Mesenchymal stem cell (in vitro differentiated cells and primary cell): ENCODE data around the gene ZBTB47.

Experiments
- DNase-seq: peaks from one replicate; pipeline ENCODE4 v3.0.0-alpha.2; 2013
- H2AFZ ChIP-seq: one replicate; pipeline ENCODE4 v1.6.1; 2013; ENCODE audit warnings: low read depth, mild to moderate bottlenecking, control low read depth, inconsistent platforms, low read length, moderate library complexity
- H2AK5ac ChIP-seq: 2 replicates; pipeline ENCODE4 v1.6.1; 2013; ENCODE audit warnings: low read length, moderate library complexity, mild to moderate bottlenecking, inconsistent platforms; ENCODE audit not compliant: severe bottlenecking
- H2BK120ac ChIP-seq: one replicate; pipeline ENCODE4 v1.6.1; 2013; ENCODE audit warnings: low read depth, mild to moderate bottlenecking, inconsistent platforms, low read length, moderate library complexity
- H2BK12ac ChIP-seq, 2 experiments: one replicate each; pipeline ENCODE4 v1.6.1; 2013; ENCODE audit warnings: inconsistent platforms in 2 of 2, low read length in 2 of 2, mild to moderate bottlenecking in 2 of 2, moderate library complexity in 2 of 2, control low read depth in 1 of 2
- H2BK15ac ChIP-seq: one replicate; pipeline ENCODE4 v1.6.1; 2013; ENCODE audit warnings: mild to moderate bottlenecking, low read depth, inconsistent platforms; ENCODE audit not compliant: poor library complexity, severe bottlenecking
- H2BK5ac ChIP-seq: 2 replicates; pipeline ENCODE4 v1.6.1; 2013; ENCODE audit warnings: low read depth, mild to moderate bottlenecking, low read length, control low read depth, inconsistent platforms; ENCODE audit not compliant: poor library complexity, severe bottlenecking
- H3K14ac ChIP-seq, 2 experiments: one replicate each; pipeline ENCODE4 v1.6.1; 2013; ENCODE audit warnings: inconsistent platforms in 2 of 2, low read length in 2 of 2, control low read depth in 1 of 2, mild to moderate bottlenecking in 1 of 2, moderate library complexity in 1 of 2
- H3K18ac ChIP-seq, 2 experiments: one replicate each; pipeline ENCODE4 v1.6.1; 2013; ENCODE audit warnings: inconsistent platforms in 2 of 2, low read length in 2 of 2, control low read depth in 1 of 2, low read depth in 1 of 2, mild to moderate bottlenecking in 1 of 2
- H3K23ac ChIP-seq, 2 experiments: one replicate each; pipeline ENCODE4 v1.6.1; 2013; ENCODE audit warnings: inconsistent platforms in 2 of 2, low read length in 2 of 2, mild to moderate bottlenecking in 2 of 2, moderate library complexity in 2 of 2, control low read depth in 1 of 2
- H3K27ac ChIP-seq: 2 replicates; pipeline ENCODE4 v1.5.1; 2013; ENCODE audit warnings: mild to moderate bottlenecking, moderate library complexity, low read length, control low read depth, inconsistent platforms; ENCODE audit not compliant: poor library complexity, severe bottlenecking
- H3K27me3 ChIP-seq, 2 experiments: 2 replicates each; pipeline versions ENCODE4 v1.6.1 to v1.7.0; 2013; ENCODE audit warnings: low read length in 2 of 2, mild to moderate bottlenecking in 2 of 2, moderate library complexity in 2 of 2, control low read depth in 1 of 2, inconsistent platforms in 1 of 2; ENCODE audit not compliant: control insufficient read depth in 1 of 2, insufficient read depth in 1 of 2
- H3K36me3 ChIP-seq, 2 experiments: 2 replicates each; pipeline versions ENCODE4 v1.6.1 to v1.7.0; 2013; ENCODE audit warnings: low read length in 2 of 2, control low read depth in 1 of 2, inconsistent platforms in 1 of 2, low read depth in 1 of 2, mild to moderate bottlenecking in 1 of 2; ENCODE audit not compliant: insufficient read depth in 2 of 2, control insufficient read depth in 1 of 2
- H3K4ac ChIP-seq, 2 experiments: one replicate each; pipeline ENCODE4 v1.6.1; 2013; ENCODE audit warnings: inconsistent platforms in 2 of 2, low read length in 2 of 2, mild to moderate bottlenecking in 2 of 2, moderate library complexity in 2 of 2, control low read depth in 1 of 2, low read depth in 1 of 2
- H3K4me1 ChIP-seq: 2 replicates; pipeline ENCODE4 v1.6.1; 2013; ENCODE audit warnings: low read depth, low read length, control low read depth; ENCODE audit not compliant: control insufficient read depth, insufficient read depth
- H3K4me2 ChIP-seq: 2 replicates; pipeline ENCODE4 v1.6.1; 2013; ENCODE audit warnings: low read length, mild to moderate bottlenecking, inconsistent platforms; ENCODE audit not compliant: poor library complexity, severe bottlenecking
- H3K4me3 ChIP-seq, 2 experiments: 2 replicates each; pipeline versions ENCODE4 v1.5.1 to v1.7.0; 2013; ENCODE audit warnings: low read length in 2 of 2, mild to moderate bottlenecking in 2 of 2, control low read depth in 1 of 2, low read depth in 1 of 2; ENCODE audit not compliant: insufficient read depth in 1 of 2
- H3K79me1 ChIP-seq: replicated peaks from 2 replicates; pipeline ENCODE4 v1.6.1; 2013; ENCODE audit warnings: mild to moderate bottlenecking, control low read depth, low read length, inconsistent platforms; ENCODE audit not compliant: poor library complexity, severe bottlenecking
- H3K9ac ChIP-seq: 2 replicates; pipeline ENCODE4 v1.7.0; 2013; ENCODE audit warnings: mild to moderate bottlenecking, low read length, moderate library complexity
- H3K9me3 ChIP-seq: 2 replicates; pipeline ENCODE4 v1.7.0; 2013; ENCODE audit warnings: mild to moderate bottlenecking, low read length; ENCODE audit not compliant: control insufficient read depth
- H4K8ac ChIP-seq: one replicate; pipeline ENCODE4 v1.6.1; 2013; ENCODE audit warnings: inconsistent platforms, mild to moderate bottlenecking, low read length, moderate library complexity
- H4K91ac ChIP-seq: one replicate; pipeline ENCODE4 v1.6.1; 2013; ENCODE audit warnings: mild to moderate bottlenecking, low read length, inconsistent platforms
- WGBS: methylation state at CpG from one replicate; pipeline ENCODE4 v1.1.7; 2013; ENCODE audit warnings: mixed read lengths; 5-methylcytosine and 5-hydroxymethylcytosine counted together

The ZBTB47 gene

DNA sequence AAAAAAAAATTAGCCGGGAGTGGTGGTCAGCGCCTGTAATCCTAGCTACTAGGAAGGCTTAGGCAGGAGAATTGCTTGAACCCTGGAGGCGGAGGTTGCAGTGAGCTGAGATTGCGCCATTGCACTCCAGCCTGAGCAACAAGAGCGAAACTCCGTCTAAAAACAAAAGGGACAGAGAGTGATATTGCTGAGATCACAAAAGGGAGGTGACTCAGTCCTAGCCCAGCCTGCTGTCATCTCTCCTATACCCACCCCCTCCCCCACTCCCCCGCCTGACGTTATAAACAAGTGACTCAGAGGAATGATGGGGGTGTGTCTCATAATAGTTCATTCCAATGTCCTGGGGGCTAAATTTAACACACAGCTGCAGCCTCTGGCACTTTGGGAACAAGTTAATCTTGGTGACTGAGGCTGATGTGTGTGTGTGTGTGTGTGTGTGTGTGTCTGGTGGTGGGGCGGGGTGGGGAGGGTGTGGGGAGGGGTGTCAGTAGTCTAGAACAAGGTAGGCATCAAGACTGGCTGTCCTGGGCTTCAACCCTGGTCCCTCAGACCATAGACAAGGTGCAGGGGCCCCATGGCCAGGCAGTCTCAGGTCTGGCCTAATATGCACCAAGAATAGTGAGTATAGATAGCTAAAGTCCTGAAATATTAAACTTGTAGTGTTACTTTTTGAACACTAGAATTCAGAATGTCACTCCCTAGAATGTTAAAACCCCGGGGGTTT lies 30.5 kb downstream of the ZBTB47 start:
- Histone ChIP-seq H2BK120ac (no peak overlapping the region), H3K14ac (no peak overlapping the region), H4K91ac (no peak overlapping the region), H4K8ac (no peak overlapping the region), H3K4ac (no peak overlapping the region), H3K79me1 (no peaks in the 10 kb centered on the region), H2AK5ac (no peak overlapping the region), H3K23ac (no peak overlapping the region), H3K4me3 (no peak overlapping the region), H3K9ac (no peak overlapping the region), H2BK5ac (no peak overlapping the region), H3K36me3 (no peaks in the 10 kb centered on the region), H3K27ac (no peak overlapping the region), H2BK12ac (no peak overlapping the region), H2AFZ (no peak overlapping the region), H3K4me2 (no peak overlapping the region), H3K18ac (no peak overlapping the region), H3K27me3 (peaks cover 3 to 35% of the 10 kb centered on the region in 2 experiments), H2BK15ac (no peak overlapping the region), H3K4me1 (peaks cover 6% of the 10 kb centered on the region), H3K9me3 (no peaks in the 10 kb centered on the region)
- DNase-seq, result peak; percentile 95
- 51% methylated on average over 4 of the region's 10 CpGs for WGBS

DNA sequence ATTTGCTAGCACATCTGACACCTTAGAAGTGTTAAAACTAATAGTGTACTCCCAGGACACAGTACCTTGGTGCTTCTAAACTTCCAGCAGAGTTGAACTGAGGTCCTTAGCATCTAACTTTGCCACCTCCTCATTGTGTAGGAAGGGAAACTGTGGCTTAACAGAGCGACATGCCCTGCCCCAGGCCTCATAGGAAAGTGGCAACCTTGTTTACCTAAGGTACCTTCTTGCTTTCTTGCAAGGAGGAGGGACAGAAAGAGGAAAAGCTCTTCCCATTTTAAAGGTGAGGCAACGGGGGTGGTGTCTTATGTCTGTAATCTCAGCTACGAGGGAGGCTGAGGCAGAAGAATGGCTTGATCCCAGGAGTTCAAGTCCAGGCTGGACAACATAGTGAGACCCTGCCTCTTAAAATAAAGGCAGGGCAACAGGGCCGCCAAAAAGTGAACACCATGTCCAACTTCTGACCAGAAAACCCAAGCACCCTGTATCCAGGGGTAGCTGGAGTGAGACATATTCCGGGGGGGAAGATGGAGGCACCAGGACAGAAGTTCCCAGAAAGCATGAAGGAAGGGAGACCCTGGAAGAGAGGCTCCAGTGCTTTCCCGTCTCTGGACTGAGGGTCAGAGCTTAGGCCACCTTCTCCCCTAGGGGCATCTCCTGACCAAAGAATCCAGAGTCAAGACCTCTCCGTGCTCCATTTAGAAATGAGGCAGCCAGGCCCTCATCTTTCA lies 31.3 kb downstream of the ZBTB47 start:
- no peak overlapping the region for H2AFZ ChIP-seq
- peaks cover 6% of the 10 kb centered on the region for H3K4me1 ChIP-seq
- H2BK12ac ChIP-seq, result no peak overlapping the region
- no peak overlapping the region for H3K23ac ChIP-seq
- no peak overlapping the region for H4K8ac ChIP-seq
- H3K4me3 ChIP-seq, result no peak overlapping the region
- H2BK5ac ChIP-seq, result no peak overlapping the region
- no peak overlapping the region for H2AK5ac ChIP-seq
- no peak overlapping the region for H3K27ac ChIP-seq
- H4K91ac ChIP-seq, result no peak overlapping the region
- DNase-seq, result no peak
- H2BK15ac ChIP-seq, result no peak overlapping the region
- H3K9me3 ChIP-seq, result no peaks in the 10 kb centered on the region
- H3K4ac ChIP-seq, result no peak overlapping the region
- no peaks in the 10 kb centered on the region for H3K36me3 ChIP-seq
- H3K27me3 ChIP-seq, result peaks cover 3 to 42% of the 10 kb centered on the region in 2 experiments
- no peak overlapping the region for H3K18ac ChIP-seq
- no peak overlapping the region for H3K9ac ChIP-seq
- no peaks in the 10 kb centered on the region for H3K79me1 ChIP-seq
- H3K4me2 ChIP-seq, result no peak overlapping the region
- H2BK120ac ChIP-seq, result no peak overlapping the region
- 92% methylated on average over 7 of the region's 7 CpGs for WGBS
- no peak overlapping the region for H3K14ac ChIP-seq

DNA sequence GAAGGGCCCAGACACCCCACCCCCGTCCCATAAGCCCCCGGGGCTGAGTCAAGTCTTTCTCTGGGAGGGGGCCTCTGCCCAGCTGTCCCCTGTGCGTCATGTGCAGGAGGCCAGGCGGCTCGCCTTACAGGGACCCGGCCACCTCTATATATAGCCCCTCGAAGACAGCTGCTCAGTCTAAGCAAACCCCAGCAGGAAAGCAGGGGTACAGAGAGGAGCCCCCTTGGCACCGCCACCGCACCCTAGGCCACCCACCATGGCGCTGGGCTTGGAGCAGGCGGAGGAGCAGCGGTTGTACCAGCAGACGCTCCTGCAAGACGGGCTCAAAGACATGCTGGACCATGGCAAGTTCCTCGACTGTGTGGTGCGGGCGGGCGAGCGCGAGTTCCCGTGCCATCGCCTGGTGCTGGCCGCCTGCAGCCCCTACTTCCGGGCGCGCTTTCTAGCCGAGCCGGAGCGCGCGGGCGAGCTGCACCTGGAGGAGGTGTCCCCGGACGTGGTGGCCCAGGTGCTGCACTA lies 31.9 kb downstream of the ZBTB47 start, which contains the start of gene KLHL40:
Gene KLHL40 (plus strand): TSS at position 175 of the 519 bp plus-strand sequence. CDS start 82 bp downstream, at position 257.
- Histone ChIP-seq H3K4ac (no peak within 1 kb of the TSS), H3K18ac (no peak within 1 kb of the TSS), H3K27me3 (peaks cover 8 to 48% of the 10 kb centered on the region in 2 experiments), H3K23ac (no peak within 1 kb of the TSS), H2BK120ac (no peak within 1 kb of the TSS), H3K14ac (no peak within 1 kb of the TSS), H2BK12ac (no peak within 1 kb of the TSS), H3K79me1 (no peaks in the 10 kb centered on the region), H3K4me2 (no peak within 1 kb of the TSS), H2BK15ac (no peak within 1 kb of the TSS), H3K36me3 (no peaks in the 10 kb centered on the region), H2AFZ (no peak within 1 kb of the TSS), H4K8ac (no peak within 1 kb of the TSS), H3K27ac (no peak within 1 kb of the TSS), H3K4me3 (peak within 1 kb of the TSS in 1 of 2 experiments; percentile 66), H3K9me3 (no peaks in the 10 kb centered on the region), H2BK5ac (no peak within 1 kb of the TSS), H4K91ac (no peak within 1 kb of the TSS), H3K9ac (no peak within 1 kb of the TSS), H2AK5ac (no peak within 1 kb of the TSS), H3K4me1 (peaks cover 6% of the 10 kb centered on the region)
- DNase-seq, result no peak
- WGBS, result 95% methylated on average over 34 of the region's 34 CpGs
